GM12878 (cell line): ENCODE results near the gene ARID3A.

Source experiments
- BHLHE40 ChIP-seq, 2 experiments: fragments of 450-650 bp in 1 of 2; IDR thresholded peaks; 2 replicates each; pipeline ENCODE4 v1.6.1; 2011 to 2017; ENCODE audit warnings: low read depth in 2 of 2, borderline replicate concordance in 1 of 2, improper control_type of control experiment in 1 of 2, low read length in 1 of 2, mild to moderate bottlenecking in 1 of 2
- CTCF ChIP-seq, 3 experiments: IDR thresholded peaks in 2 of 3; conservative IDR thresholded peaks in 1 of 3; 2 replicates each; pipeline ENCODE4 v1.5.1; 2011; ENCODE audit warnings: low read depth in 3 of 3, low read length in 3 of 3, mild to moderate bottlenecking in 3 of 3, control low read depth in 2 of 3, moderate library complexity in 2 of 3, inconsistent platforms in 1 of 3, mixed read lengths in 1 of 3; ENCODE audit not compliant: control insufficient read depth in 2 of 3, insufficient read depth in 1 of 3; ENCODE audit errors: extremely low read depth in 1 of 3
- SP1 ChIP-seq: IDR thresholded peaks from one replicate; pipeline ENCODE4 v1.6.1; 2011; ENCODE audit warnings: low read depth, low read length
- ZNF217 ChIP-seq: fragments of 450-650 bp; IDR thresholded peaks from 2 replicates; pipeline ENCODE4 v1.6.1; 2017; ENCODE audit warnings: antibody characterized with exemption, mild to moderate bottlenecking

- TF ChIP-seq CTCF (IDR thresholded peaks at IDR 0.05 in 2 of 3, conservative IDR thresholded peaks at IDR 0.05 in 1 of 3; ENCODE audit: control insufficient read depth in 2 of 3, extremely low read depth in 1 of 3, insufficient read depth in 1 of 3, low read depth in 3 of 3, low read length in 3 of 3) (no peak), SP1 (no peak), BHLHE40 (IDR thresholded peaks at IDR 0.05; ENCODE audit: borderline replicate concordance in 1 of 2, low read depth in 2 of 2, low read length in 1 of 2) (no peak), ZNF217 (no peak)
Measured at GRCh38 chr19:945401-946252, 19.8 kb downstream of the ARID3A start.
